ENCODE measurements around the gene BCAS3.

DNA sequence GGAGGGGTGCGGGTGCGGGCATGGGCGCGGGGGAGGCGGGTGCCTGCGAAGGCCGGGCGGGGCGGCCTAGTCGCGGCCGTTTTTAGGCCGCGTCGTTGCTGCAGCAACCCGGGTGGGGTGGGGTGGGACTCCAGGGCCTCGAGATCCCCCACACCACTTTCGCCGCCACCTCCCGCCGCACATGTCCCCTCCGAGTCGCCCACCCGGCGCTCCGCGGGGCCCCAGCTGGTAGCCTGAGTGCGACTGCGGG lies 733.3 kb downstream of the BCAS3 start:
- TF ChIP-seq, protein P1, sequence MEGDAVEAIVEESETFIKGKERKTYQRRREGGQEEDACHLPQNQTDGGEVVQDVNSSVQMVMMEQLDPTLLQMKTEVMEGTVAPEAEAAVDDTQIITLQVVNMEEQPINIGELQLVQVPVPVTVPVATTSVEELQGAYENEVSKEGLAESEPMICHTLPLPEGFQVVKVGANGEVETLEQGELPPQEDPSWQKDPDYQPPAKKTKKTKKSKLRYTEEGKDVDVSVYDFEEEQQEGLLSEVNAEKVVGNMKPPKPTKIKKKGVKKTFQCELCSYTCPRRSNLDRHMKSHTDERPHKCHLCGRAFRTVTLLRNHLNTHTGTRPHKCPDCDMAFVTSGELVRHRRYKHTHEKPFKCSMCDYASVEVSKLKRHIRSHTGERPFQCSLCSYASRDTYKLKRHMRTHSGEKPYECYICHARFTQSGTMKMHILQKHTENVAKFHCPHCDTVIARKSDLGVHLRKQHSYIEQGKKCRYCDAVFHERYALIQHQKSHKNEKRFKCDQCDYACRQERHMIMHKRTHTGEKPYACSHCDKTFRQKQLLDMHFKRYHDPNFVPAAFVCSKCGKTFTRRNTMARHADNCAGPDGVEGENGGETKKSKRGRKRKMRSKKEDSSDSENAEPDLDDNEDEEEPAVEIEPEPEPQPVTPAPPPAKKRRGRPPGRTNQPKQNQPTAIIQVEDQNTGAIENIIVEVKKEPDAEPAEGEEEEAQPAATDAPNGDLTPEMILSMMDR (IDR thresholded peaks at IDR 0.05; ENCODE audit: insufficient read depth, low read depth, low read length), result no peak
- TF ChIP-seq EZH2 (IDR thresholded peaks at IDR 0.05; ENCODE audit: insufficient read depth, low read length), result no peak
